ENCODE measurements around the gene TLL1.

Gene TLL1

DNA sequence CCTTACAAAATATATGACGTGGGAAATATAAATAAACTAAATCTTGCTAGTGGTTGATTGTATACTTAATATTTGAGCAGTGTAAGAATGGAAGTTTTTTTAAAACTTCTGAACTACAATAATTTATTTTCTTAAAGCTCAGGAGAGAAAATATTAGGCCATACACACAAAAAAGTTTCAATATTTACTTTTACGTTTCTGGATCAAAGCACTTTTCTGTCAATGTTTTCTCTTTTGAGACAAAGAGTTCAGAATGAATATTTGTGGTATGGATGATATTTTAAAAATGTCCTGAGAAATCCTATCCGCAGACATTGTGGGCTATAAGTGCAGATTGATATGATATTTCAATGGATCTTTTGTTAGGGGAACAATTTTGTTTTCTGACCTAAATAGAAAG is 109.9 kb downstream of the TLL1 start:
- no peak for FAIRE-seq

DNA sequence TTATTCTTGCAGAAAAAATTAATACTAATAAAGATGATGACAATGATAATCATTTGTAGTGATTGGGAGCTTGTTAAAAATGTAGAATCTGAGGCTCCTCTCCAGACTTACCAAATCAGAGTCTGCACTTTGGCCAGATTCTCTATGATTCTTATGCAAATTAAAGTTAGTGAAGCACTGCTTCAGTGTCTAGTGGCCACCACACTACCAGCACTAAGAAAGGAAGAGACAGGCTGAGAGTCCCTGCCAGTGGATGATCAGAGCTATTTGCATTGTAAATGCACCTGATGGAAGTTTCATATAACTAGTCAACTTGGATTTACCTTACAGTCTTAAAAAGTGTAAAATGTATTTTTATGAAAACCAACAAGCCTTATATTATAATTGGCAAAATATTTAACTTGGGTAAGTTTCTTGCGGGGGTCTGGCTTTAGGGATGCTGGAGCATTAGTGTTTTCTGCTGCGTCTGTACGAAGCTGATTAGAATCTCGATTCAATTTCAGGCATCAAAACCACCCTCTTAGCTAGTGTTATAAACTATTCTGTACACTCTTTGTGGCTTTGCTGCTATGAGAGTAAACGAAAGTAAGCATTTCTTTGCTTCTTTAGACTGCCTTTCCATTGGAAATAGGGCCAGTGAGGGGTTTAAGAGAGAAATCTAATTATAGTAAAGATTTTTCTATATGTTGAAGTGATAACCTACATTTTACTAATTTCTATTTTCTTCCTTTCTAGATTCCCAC is 114.1 kb downstream of the TLL1 start:
- FAIRE-seq, result no peak

DNA sequence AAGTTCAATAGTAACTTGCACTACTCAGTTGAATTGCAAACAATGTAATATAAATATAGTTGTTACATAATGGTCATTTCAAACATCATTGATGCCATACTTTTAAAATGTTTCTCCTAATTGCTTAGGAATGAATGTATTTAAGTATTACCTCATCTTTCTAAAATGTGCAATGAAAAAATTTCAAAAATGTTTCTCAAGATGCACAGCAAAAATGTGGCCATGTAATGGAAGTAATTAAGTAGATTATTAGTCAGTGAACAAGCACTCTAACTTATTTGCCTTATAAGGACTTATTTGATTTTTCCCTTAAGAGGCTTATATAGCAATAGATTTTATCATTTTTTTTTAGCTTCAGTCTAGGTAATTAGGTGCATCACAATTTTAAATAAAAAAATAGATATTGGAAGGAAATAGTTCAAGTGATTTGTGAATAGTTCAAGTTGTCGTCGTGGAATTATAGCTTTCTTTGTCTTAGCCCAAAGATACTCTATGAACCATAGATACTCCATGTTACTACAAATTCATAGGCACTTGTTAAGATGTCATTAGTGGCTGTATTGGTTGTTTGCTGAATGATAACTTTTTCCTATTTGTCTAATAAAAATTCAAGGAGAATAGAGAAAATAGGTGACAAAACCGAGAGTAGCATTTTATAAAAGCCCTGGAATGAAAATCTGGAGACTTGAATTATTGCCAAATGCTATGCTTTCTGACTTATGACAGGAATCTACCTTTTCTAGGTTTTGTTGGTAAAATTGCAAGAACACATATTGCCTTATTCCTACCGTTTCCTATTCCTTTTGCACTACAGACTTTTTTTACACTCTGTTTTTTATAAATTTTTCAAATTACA is 118.5 kb downstream of the TLL1 start:
- no peak for FAIRE-seq

DNA sequence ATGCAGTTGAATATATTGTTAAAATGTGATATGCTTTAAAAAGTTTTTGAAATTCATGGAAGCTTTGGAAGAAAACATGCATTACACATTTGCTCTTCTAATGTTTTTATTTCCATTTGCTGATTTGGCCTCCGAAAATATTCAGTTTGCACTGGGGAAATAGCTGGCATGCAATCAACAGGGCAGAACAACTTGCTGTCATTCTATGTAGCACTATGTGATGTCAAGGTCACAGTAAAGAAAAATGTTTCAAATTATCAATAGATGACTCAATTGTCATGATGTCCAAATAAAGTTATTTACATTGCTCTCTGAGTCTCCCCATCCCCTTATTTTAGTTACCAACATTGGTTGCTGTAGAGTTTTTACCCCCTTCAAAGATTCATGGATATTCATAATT is 119.2 kb downstream of the TLL1 start:
- FAIRE-seq, result no peak

DNA sequence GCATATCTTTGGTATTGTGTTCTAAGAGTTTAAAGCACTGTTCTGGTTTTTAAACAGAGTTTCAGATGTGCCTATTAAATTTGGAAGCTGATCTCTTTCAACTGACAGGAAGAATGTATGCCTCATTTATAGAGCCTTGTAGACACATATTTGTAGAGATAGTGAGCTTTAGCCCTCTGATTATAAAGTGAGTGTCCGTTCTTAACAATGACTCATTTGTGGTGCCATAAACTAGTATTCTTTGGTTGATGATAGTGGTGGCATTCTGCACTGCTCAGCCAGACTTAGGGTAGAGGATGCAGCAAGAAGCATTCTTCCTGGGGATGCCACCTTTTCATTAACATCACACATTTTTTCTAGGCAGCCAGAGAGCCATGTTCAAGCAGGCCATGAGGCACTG is 121.7 kb downstream of the TLL1 start:
- FAIRE-seq, result no peak

DNA sequence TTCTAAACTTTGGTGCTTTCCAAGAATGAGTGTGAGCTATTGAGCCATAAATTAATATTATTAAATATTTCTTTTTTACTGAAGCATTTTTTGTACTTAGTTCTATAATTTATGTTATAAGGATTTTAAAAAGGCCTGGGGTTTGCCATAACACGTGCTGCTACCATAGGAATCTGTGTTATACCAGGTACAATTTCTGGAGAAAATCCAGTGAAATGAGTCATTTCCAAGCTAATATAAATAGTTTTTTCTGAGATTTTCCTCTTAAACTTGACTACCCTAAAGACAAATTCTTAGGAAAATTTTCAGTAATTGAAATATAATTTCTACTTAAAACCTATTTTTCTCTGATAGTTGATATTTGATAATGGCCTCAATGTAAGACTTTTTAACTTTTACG is 130.8 kb downstream of the TLL1 start:
- no peak for FAIRE-seq

DNA sequence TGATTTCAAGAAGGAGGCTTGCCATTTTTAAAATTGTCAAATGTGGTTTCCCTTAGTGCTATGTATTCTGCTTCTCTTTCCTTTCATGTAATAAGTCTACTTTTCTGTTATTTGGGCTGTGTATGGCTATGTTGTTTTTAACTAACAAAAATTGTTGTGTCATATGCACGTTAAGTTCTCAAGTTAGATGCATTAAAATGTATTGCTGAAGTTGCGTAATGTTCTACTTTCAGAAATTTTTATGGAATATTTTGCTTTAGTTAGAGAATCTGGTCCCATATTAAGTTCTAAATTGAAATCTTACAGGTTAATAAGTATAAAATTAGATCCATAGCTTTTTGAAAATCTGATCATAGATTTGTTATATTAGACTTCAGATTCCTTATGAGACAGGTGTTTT is 133.2 kb downstream of the TLL1 start:
- no peak for FAIRE-seq

DNA sequence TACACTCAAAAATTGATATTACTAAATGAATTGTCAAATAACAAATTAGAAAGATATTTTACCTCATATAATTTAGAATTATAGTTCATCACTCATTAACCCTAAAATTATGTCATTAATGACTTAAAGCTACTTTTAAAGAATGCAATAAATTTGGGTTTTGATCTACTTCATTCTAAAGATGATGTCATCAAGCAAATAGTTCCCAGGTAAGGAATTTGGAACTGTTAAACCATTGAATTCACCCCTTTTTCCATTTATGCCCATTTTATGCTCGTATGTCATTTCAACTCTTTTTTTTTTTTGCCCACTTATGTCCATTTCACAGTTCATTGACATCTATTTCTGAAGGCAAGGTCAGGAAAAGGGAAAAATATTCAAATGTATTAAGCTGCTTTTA is 135.5 kb downstream of the TLL1 start:
- no peak for FAIRE-seq

DNA sequence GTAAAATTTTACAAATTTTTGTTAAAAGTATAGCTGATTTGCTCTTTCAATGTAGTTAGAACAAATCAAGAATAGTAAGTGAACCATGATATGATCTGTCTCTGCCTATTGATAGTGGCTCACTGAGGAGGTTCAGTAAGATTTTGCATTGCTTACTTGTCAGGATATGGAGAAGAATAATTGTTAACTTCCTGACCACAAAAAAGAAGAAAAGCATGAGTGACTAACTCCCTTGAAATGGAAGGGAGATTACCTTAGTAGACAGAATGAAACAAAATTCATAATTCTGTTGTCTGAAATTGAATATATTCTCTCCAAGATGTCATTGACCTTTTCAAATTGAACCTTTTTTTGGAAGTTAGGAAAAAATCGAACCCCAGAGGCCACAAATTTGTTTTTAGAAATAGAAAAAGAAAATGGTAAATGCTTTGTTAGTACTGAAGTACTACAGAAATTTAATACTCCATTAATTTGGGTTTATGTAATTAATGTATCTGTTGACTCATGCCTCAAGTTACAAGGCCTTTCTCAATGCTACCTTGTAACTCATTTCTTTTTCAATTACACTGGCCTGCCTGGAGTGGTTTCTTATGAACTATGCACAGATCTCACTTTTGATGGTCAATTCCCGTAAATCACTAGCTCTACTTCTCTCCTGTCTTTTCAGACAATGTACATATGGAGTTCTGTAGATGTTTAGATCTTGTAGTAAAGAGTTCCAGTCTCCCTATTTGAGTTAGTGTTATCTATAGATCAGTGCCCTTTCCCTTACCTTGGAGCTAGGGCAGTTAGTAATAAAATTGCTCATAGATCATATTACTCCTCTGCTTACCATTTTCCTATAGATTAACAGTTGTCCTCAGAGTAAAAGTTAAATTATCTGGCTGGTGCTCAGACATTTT is 139.3 kb downstream of the TLL1 start:
- FAIRE-seq, result no peak

DNA sequence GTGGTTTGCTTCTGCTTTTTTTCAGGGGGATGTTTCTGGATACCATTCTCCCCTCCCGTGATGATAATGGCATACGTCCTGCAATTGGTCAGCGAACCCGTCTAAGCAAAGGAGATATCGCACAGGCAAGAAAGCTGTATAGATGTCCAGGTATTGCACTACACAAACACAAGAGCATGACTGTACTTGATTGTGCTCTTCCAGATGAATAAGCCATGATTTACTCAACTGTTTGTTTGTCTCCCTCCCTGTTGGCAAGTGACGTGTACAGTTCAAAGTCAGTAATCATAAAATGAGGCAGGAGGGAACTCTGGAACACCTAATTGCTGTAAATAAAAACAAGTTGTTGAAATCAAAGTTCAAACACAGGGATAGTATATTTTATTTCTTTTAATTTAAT is 141.4 kb downstream of the TLL1 start:
- FAIRE-seq, result no peak

DNA sequence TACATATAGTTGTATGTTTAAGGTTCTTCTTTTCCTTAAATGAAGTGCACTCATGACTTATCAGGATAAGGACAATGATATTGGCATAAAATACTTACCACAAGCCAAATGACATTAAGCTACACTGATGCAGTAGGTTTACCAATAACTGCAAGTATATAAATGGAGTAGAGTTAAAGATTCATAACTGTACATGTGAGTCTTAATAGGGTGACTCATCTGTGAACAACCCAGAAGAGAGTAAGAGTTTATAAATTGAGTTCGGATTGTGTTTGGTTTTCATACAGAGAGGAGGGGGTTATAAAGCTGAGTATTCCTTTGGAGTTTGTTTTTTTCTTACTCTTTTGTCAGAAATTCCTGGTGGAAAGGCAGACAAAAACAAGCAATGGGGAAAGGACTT is 144.8 kb downstream of the TLL1 start:
- no peak for FAIRE-seq

DNA sequence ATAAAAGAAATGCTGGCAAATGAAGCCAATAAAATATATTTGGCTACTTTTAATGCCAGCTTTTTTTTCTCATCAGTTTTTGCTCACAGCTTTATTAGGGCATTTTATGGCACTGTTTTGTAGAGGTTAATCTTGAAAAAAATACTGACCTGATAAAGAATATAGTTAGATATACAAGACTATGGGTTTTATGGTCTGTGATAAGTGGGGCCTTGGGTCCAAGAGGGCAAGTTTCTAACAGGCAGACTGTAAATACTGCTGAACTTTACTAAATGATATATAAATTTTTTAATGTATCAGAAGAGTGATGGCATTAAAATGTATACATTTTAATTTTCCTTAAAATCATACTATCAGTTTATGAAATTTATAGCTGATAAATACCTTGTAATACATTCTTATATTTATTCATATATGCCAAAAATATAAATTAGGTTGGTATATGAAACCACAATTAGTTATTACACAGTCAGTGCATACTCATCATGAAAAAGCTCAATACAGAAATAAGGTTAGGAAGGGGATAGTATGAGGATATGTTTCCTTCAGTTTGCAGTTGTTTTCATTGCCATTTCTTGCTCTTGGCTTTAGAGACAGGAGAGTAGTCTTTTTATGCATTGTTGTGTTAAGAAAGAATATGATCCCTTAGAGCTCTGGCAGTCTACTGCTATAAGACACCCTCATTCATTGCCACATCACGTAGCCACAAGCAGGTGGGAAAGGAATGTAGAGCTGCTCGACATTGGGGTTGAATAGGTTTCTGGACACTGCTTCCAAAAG is 146.6 kb downstream of the TLL1 start:
- no peak for FAIRE-seq

DNA sequence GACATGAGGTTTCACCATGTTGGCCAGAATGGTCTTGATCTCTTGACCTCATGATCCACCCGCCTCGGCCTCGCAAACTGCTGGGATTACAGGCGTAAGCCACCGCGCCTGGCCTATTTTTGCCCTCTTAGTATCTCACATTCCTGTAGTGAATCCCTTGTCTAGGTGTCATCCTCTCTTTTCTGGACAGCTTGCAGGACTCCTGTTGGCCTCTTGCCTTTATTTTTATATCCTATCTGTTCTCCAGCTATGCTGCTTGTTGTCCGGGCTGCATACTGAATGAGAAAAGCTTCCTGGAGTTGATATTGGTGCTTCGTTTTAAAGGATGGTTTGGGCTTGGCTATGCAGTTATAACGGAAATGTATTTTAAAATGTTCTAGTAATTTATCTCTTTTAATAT is 148.6 kb downstream of the TLL1 start:
- no peak for FAIRE-seq

DNA sequence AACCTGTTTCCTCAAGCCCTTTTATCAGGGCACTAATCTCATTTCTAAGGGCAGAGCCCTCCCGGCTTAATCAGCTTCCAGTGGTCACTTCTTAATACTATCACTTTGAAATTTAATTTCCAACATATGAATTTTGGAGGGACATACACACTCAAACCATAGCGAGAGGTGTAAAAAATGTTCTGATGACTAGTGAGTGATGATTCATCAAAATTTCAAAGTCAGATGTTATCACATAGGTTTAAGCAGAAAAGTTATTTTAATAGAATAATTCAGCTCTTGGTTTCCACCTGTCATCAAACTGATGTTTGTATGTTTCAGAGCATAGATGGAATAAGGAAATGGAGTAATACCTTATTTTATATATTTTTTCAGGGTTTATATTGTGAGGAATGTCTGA is 161.9 kb downstream of the TLL1 start:
- no peak for FAIRE-seq

DNA sequence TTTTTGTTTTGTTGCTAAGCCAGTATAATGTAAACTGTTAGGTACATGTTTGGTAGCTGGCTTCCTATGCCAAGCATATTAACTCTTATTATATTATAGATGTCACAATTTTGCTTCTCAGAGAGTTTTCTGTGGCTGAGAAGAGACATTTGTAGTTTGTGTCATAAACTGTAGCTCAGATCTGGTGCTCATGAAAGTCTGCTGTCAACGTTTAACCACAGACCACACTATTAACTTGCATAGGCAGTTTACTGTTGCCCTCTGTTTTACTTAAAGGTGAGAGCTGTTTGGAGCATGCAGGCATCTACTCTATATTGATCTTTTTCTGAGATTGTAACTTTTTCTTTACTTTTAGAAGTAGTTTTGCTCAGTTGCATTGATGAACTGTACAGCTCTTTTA is 166.8 kb downstream of the TLL1 start:
- no peak for FAIRE-seq

DNA sequence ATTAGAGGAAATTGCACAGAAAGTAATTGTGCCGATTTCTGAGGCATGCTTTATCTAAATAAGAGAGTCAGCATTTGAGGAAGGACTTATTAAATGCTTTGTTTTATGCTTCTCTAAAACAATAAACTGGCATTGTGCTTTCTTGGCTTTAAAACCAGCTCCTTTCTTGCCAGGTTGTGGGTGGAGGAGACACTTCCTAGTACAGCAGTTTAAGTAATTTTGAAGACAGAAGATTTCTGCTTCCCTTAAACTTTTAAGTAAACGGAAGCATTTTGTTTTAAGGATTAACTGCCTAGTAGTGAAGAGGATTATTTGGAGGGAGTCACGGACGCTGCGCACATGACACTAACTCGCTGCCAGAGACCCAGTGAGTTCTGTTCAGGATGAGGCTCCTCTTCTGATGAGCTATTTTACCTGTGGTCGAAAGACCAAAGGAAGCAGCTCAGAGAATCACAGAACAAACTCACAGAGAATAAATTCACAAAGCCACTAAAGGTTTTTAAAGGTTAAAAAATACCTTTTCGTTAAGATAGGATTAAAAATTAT is 169.5 kb downstream of the TLL1 start:
- no peak for FAIRE-seq

DNA sequence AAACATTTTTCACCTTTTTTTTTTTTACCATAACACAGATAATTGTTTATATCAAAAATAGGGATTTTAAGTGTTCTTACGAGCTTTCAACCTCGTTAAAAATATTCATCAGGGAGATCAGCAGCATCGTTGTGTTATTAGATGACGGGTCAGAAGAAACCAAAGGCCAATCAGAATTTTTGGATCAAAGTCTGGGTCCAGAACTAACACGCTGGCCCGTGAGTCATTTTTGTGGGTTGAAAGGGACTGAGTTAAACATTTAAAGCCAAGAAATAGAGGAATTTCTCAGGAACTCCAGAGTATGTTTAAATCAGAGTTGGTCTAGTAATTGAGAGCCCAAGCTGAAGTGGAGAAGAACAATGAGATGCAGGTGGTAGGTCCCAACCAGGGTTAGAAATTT is 170.8 kb downstream of the TLL1 start:
- FAIRE-seq, result no peak

DNA sequence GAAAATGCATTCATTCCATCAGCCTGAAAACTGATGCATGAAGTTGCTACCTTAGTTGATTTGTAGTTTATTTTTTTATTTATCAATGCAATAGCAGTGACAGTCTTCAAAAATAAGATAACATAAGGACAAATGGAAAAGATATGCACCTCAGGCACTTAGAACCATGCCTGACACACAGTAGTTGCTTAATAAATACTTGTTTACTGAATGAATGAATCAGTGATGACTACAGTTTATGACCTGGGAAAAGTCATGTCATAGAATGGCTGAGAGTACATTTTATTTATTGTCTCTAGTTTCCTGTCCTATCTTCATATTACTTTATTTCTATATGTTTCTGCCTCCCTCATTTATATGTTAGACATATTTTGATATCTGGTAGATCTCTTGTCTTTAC is 171.8 kb downstream of the TLL1 start:
- FAIRE-seq, result no peak

DNA sequence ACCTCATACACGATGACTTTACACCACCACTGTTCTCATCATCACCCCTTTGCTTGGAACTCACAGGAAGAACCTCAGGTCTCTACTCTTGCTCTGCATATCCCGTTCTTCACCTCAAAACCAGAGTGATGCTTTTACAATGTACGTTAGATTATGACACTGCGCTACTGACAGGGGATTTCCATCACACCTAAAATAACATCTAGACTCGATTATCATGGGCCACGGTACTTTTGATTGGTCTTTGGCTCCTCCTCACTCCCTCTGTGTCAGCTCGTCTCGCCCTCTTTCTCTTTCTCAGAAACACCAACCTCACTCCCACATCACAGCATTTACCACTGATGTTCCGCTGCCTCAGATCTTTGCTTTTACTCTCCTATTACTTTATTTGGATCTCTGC is 172.4 kb downstream of the TLL1 start:
- FAIRE-seq, result no peak

DNA sequence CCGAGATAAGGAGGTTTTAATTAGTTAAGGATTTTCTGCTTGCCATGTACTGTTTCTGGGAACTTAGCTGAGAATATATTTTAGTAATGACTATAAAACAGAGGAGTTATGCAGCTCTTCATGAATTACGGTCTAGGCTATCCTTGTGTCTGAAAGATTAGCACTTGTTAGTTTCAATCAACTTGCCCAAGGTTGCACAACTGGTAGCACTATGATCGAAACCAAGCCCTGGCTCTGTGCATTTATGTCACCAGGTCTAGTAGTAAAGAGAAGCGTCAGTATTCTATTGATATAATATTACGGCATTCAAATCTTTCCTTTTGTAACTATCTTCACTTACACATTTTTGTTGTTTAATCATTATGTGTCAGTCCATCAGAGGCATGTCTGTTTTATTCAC is 176.0 kb downstream of the TLL1 start:
- no peak for FAIRE-seq

DNA sequence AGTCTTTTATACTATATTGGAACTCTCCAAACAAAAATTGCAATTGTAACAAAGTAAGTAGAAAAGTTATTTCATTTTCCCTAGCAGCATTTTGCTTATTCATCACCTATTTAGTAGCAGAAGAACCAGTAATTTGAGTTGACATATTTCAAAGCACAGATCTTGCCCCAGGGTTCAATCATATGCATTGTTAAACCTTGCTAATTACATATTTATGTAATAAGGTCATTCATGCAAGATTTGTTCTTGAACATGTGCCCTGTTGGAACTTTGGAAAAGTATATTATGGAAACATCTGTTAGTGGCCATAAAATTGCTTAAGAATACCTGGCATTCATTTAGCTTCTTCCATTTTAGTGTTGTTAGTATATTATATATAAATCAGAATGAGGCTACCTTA is 191.7 kb downstream of the TLL1 start:
- FAIRE-seq, result no peak

DNA sequence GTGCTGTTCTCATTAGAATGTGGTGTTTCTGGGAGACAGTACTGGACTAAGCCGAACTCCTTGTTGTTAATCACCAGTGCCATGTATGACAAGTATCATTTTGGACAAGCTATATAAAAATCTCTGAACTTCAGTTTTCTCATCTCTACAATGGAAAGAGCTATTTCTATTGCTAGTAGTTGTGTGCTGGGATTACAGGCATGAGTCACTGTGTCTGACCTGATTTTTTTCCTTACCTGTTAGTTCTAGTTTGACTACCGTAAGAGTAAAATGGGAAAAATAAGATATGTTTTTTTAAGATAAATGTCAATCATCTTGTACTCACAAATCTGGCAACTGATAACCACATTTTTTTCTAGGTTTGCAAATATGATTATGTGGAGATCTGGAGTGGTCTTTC is 192.3 kb downstream of the TLL1 start:
- no peak for FAIRE-seq

Measured in A204.1 (cell line).